MCF 10A (cell line): Measurements from ENCODE around the gene MEIKIN. TPM values are rescaled to one million over a fixed set of nuclear protein-coding genes. Genes with fewer than 3 reads are reported as not detected.

Experiments used
- BruUV-seq: library from RNA; stranded (reverse); fragments of 400-500 nt; replicated peaks from 2 replicates; lab custom pipeline; 2021; lab: Mats Ljungman, UMichigan
- CTCF ChIA-PET: fragments of 300-600 bp; sonication (Branson Sonifier 250); formaldehyde crosslinking; extraction: SDS; loops from one replicate; lab custom pipeline; 2021; ENCODE audit warnings: antibody characterized with exemption, inconsistent platforms; lab: Yijun Ruan, JAX
- POLR2A ChIA-PET: fragments of 300-600, 350-650 bp; sonication (Branson Sonifier 250); formaldehyde crosslinking; extraction: SDS; loops from one replicate; lab custom pipeline; 2020; ENCODE audit warnings: antibody characterized with exemption, inconsistent platforms; lab: Yijun Ruan, JAX
- DNase-seq: peaks from one replicate; pipeline ENCODE4 v3.0.0-alpha.2; 2018; ENCODE audit not compliant: unreplicated experiment
- H3K27ac Mint-ChIP-seq: one replicate; pipeline ENCODE4 v1.8.0; 2022; ENCODE audit warnings: mild to moderate bottlenecking, low read depth, mixed read lengths; ENCODE audit not compliant: unreplicated experiment
- H3K27me3 Mint-ChIP-seq: one replicate; pipeline ENCODE4 v1.8.0; 2022; ENCODE audit warnings: mixed read lengths; ENCODE audit not compliant: insufficient read depth, unreplicated experiment
- H3K36me3 Mint-ChIP-seq: one replicate; pipeline ENCODE4 v1.8.0; 2022; ENCODE audit warnings: mild to moderate bottlenecking, moderate library complexity, mixed read lengths; ENCODE audit not compliant: insufficient read depth, unreplicated experiment
- H3K4me1 Mint-ChIP-seq: one replicate; pipeline ENCODE4 v1.8.0; 2022; ENCODE audit warnings: mixed read lengths; ENCODE audit not compliant: insufficient read depth, unreplicated experiment
- H3K4me3 Mint-ChIP-seq: one replicate; pipeline ENCODE4 v1.8.0; 2022; ENCODE audit warnings: mild to moderate bottlenecking, moderate library complexity, mixed read lengths; ENCODE audit not compliant: unreplicated experiment
- H3K9me3 Mint-ChIP-seq: one replicate; pipeline ENCODE4 v1.8.0; 2022; ENCODE audit warnings: mixed read lengths; ENCODE audit not compliant: unreplicated experiment
- CTCF ChIP-seq: fragments of 200-600 bp; IDR thresholded peaks from one replicate; pipeline ENCODE4 v1.8.0; 2022; ENCODE audit warnings: antibody characterized with exemption, mild to moderate bottlenecking; ENCODE audit not compliant: unreplicated experiment
- intact Hi-C: fragments of 100-400 bp; cut with micrococcal nuclease; formaldehyde crosslinking; loops from 2 replicates; pipeline ENCODE4 v1.14.1; 2022
- total RNA-seq: library from RNA; stranded (reverse); gene quantifications from 2 replicates; pipeline ENCODE4 v1.2.3, GENCODE V29; 2022

The MEIKIN gene
- total RNA-seq, 1 experiment from 2014 or later: not detected

GRCh38 chr5:131928957-131929356 lies 16.5 kb downstream of the MEIKIN start:
- no peak for DNase-seq
- CTCF ChIA-PET: no interaction called here
- TF ChIP-seq CTCF: no peak
- Mint-ChIP-seq H3K9me3 (peaks cover 36% of the 10 kb centered on the region), H3K27me3 (peaks cover 88% of the 10 kb centered on the region), H3K27ac (no peak overlapping the region), H3K36me3 (no peaks in the 10 kb centered on the region), H3K4me1 (no peaks in the 10 kb centered on the region), H3K4me3 (no peak overlapping the region)
- BruUV-seq: no TSS peak
- intact Hi-C loops: loop anchor here (5.0 kb wide), 1 partner anchor 1342 kb away; no protein-coding TSS in a partner anchor
- POLR2A ChIA-PET: interaction anchor here (0.6 kb wide), 1 partner anchor 301 kb away, joined by 5 read pairs; no protein-coding TSS in a partner anchor

- Mint-ChIP-seq H3K36me3 (no peaks in the 10 kb centered on the region), H3K27ac (no peak overlapping the region), H3K9me3 (peaks cover 36% of the 10 kb centered on the region), H3K27me3 (peaks cover 82% of the 10 kb centered on the region), H3K4me1 (no peaks in the 10 kb centered on the region), H3K4me3 (no peak overlapping the region)
- BruUV-seq: no TSS peak
- CTCF ChIA-PET: no interaction called here
- no peak for TF ChIP-seq CTCF
- POLR2A ChIA-PET: no interaction called here
- intact Hi-C loops: loop anchor here (5.0 kb wide), 1 partner anchor 1339 kb away; no protein-coding TSS in a partner anchor
- no peak for DNase-seq
Measured at GRCh38 chr5:131926168-131926567, 19.3 kb downstream of the MEIKIN start.

- Mint-ChIP-seq H3K27ac (no peak overlapping the region), H3K27me3 (peaks cover 89% of the 10 kb centered on the region), H3K4me1 (no peaks in the 10 kb centered on the region), H3K36me3 (no peaks in the 10 kb centered on the region), H3K4me3 (no peak overlapping the region), H3K9me3 (no peaks in the 10 kb centered on the region)
- BruUV-seq: no TSS peak
- POLR2A ChIA-PET: interaction anchor here (0.7 kb wide), 1 partner anchor 9 kb away, joined by 4 read pairs; no protein-coding TSS in a partner anchor
- intact Hi-C loops: no loop called here
- no peak for DNase-seq
- CTCF ChIA-PET: no interaction called here
- no peak for TF ChIP-seq CTCF
Measured at GRCh38 chr5:131916481-131916880, 29.0 kb downstream of the MEIKIN start.

- POLR2A ChIA-PET: no interaction called here
- no peak for TF ChIP-seq CTCF
- H3K27me3 Mint-ChIP-seq: peaks cover 87% of the 10 kb centered on the region
Measured at GRCh38 chr5:131914472-131914871, 31.0 kb downstream of the MEIKIN start.

More at GRCh38 chr5:131914472-131914871, 31.0 kb downstream of the MEIKIN start:
- no peak for DNase-seq
- Mint-ChIP-seq H3K9me3 (no peaks in the 10 kb centered on the region), H3K4me3 (no peak overlapping the region), H3K27ac (no peak overlapping the region), H3K36me3 (no peaks in the 10 kb centered on the region), H3K4me1 (no peaks in the 10 kb centered on the region)
- intact Hi-C loops: no loop called here
- no TSS peak for BruUV-seq
- CTCF ChIA-PET: interaction anchor here (0.6 kb wide), 1 partner anchor 45 kb away, joined by 3 read pairs; no protein-coding TSS in a partner anchor
